RWPE1 (cell line): ENCODE results near the gene FAM110D.

Experiments
- CTCF ChIA-PET: fragments of 350-600 bp; sonication (Branson Sonifier 250); formaldehyde crosslinking; extraction: SDS; loops from one replicate; lab custom pipeline; 2021; lab: Yijun Ruan, JAX
- POLR2A ChIA-PET: fragments of 400-600 bp; formaldehyde crosslinking; extraction: SDS; loops from one replicate; lab custom pipeline; 2020; ENCODE audit warnings: antibody characterized with exemption; ENCODE audit not compliant: low non-redundant PET; lab: Yijun Ruan, JAX
- DNase-seq: peaks from one replicate; pipeline ENCODE4 v3.0.0; 2012; ENCODE audit warnings: low spot score
- H3K27ac ChIP-seq: fragments of 450-650 bp; 2 replicates; pipeline ENCODE4 v1.5.1; 2017
- CTCF ChIP-seq: fragments of 450-650 bp; conservative IDR thresholded peaks from 2 replicates; pipeline ENCODE4 v1.5.1; 2017; ENCODE audit warnings: low read depth, mild to moderate bottlenecking

FAM110D gene

GRCh38 chr1:26164036-26164860, 5.4 kb downstream of the FAM110D start:
- ChIA-PET POLR2A (no interaction called here), CTCF (interaction anchor here (0.6 to 1.2 kb wide), 9 partner anchors 19 to 902 kb away, joined by 3 to 6 read pairs (median 3); partner anchors contain the start of gene CEP85)
- no peak overlapping the region for H3K27ac ChIP-seq
- peak; percentile 91 for TF ChIP-seq CTCF
- no peak for DNase-seq

GRCh38 chr1:26164861-26165842, 6.3 kb downstream of the FAM110D start:
- no peak for DNase-seq
- no peak for TF ChIP-seq CTCF
- ChIA-PET POLR2A (no interaction called here), CTCF (interaction anchor here (0.7 to 1.2 kb wide), 3 partner anchors 60 to 223 kb away, joined by 3 to 4 read pairs (median 4); partner anchors contain the start of gene CEP85)
- no peak overlapping the region for H3K27ac ChIP-seq

GRCh38 chr1:26166719-26167281, 7.9 kb downstream of the FAM110D start:
- TF ChIP-seq CTCF, result no peak
- ChIA-PET CTCF (interaction anchor here (0.6 kb wide), 1 partner anchor 242 kb away, joined by 4 read pairs; no protein-coding TSS in a partner anchor), POLR2A (no interaction called here)

GRCh38 chr1:26168410-26169197, 9.7 kb downstream of the FAM110D start, which contains the start of gene C1orf232:
C1orf232 (minus strand) TSS chr1:26168963; CDS start chr1:26168499, 464 bp downstream.
- ChIA-PET POLR2A (interaction anchor here (0.5 to 1.0 kb wide), 2 partner anchors 65 to 228 kb away, joined by 3 to 5 read pairs; partner anchors contain the start of gene CEP85), CTCF (interaction anchor here (0.5 to 0.7 kb wide), 3 partner anchors 64 to 402 kb away, joined by 3 to 4 read pairs (median 3); no protein-coding TSS in a partner anchor)
- no peak for TF ChIP-seq CTCF
- no peak for DNase-seq
- H3K27ac ChIP-seq, result peak within 1 kb of the TSS; percentile 55

More at GRCh38 chr1:26166719-26167281, 7.9 kb downstream of the FAM110D start:
- DNase-seq, result no peak
- H3K27ac ChIP-seq, result no peak overlapping the region

GRCh38 chr1:26169198-26169554, 10.3 kb downstream of the FAM110D start:
- POLR2A ChIA-PET, result interaction anchor here (0.5 to 1.0 kb wide), 2 partner anchors 64 to 228 kb away, joined by 3 to 5 read pairs; partner anchors contain the start of gene CEP85
- DNase-seq, result no peak
- peak overlapping the region; percentile 55 for H3K27ac ChIP-seq
- CTCF ChIA-PET, result interaction anchor here (0.5 to 1.6 kb wide), 13 partner anchors 8 to 401 kb away, joined by 3 to 15 read pairs (median 4); partner anchors contain the start of gene CEP85
- no peak for TF ChIP-seq CTCF
